Neutrophil (primary cell): ENCODE data around the gene HSPG2.

Source experiments
- H3K27ac ChIP-seq: fragments of 200-600 bp; sonication (generic); 2 replicates; pipeline ENCODE4 v1.5.1; 2016; ENCODE audit warnings: mild to moderate bottlenecking, moderate library complexity
- H3K27me3 ChIP-seq: fragments of 200-600 bp; sonication (generic); 2 replicates; pipeline ENCODE4 v1.6.0; 2016; ENCODE audit warnings: mild to moderate bottlenecking
- H3K36me3 ChIP-seq: fragments of 200-600 bp; sonication (generic); 2 replicates; pipeline ENCODE4 v1.5.1; 2017
- H3K4me1 ChIP-seq, 2 experiments: fragments of 200-600 bp in 1 of 2; sonication (generic) in 1 of 2; 1 replicate in 1 of 2; 2 replicates in 1 of 2; pipeline versions ENCODE4 v1.5.1 to v1.6.1; 2013 to 2016; ENCODE audit warnings: low read depth in 1 of 2, low read length in 1 of 2, mild to moderate bottlenecking in 1 of 2, moderate library complexity in 1 of 2; ENCODE audit not compliant: control insufficient read depth in 1 of 2, insufficient read depth in 1 of 2
- H3K4me3 ChIP-seq, 2 experiments: fragments of 200-600 bp in 1 of 2; sonication (generic) in 1 of 2; 1 replicate in 1 of 2; 2 replicates in 1 of 2; pipeline ENCODE4 v1.5.1; 2013 to 2016; ENCODE audit warnings: low read depth in 1 of 2, low read length in 1 of 2, mild to moderate bottlenecking in 1 of 2, moderate library complexity in 1 of 2
- H3K9me3 ChIP-seq: fragments of 200-600 bp; sonication (generic); 2 replicates; pipeline ENCODE4 v1.5.1; 2016
- CTCF ChIP-seq: fragments of 200-600 bp; sonication (generic); IDR thresholded peaks from 2 replicates; pipeline ENCODE4 v1.5.1; 2016; ENCODE audit warnings: antibody characterized with exemption

Gene HSPG2

DNA sequence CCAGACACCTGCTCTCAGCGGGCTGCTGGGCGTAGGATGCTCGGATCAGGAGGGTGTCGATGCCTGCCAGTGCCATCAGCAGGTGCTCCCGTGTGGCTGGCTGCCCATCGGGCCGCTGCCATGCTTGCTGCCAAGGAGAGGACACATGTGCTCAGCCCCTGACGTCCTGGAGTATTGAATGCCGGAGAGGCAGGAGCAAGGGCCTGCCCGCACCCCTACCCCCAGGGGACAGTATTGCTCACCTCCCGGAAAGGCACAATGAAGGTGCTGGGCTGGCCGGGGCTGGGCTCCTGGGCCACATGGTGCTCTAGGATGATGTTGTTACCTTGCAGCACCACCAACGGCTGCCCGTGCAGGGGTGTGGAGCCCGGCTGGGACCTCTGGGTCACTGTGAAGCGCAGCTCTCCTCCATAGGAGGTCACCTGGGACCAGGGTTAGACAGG is 61.5 kb downstream of the HSPG2 start:
- H3K4me1 ChIP-seq = no peaks in the 10 kb centered on the region
- H3K36me3 ChIP-seq = no peaks in the 10 kb centered on the region
- no peak for TF ChIP-seq CTCF
- H3K9me3 ChIP-seq = no peaks in the 10 kb centered on the region
- no peaks in the 10 kb centered on the region for H3K27me3 ChIP-seq
- H3K4me3 ChIP-seq = no peak overlapping the region
- no peak overlapping the region for H3K27ac ChIP-seq

GRCh38 chr1:21874778-21875547 is 62.1 kb downstream of the HSPG2 start:
- Histone ChIP-seq H3K36me3 (no peaks in the 10 kb centered on the region), H3K4me1 (no peaks in the 10 kb centered on the region), H3K27me3 (no peaks in the 10 kb centered on the region), H3K9me3 (no peaks in the 10 kb centered on the region), H3K27ac (no peak overlapping the region), H3K4me3 (no peak overlapping the region)
- no peak for TF ChIP-seq CTCF

DNA sequence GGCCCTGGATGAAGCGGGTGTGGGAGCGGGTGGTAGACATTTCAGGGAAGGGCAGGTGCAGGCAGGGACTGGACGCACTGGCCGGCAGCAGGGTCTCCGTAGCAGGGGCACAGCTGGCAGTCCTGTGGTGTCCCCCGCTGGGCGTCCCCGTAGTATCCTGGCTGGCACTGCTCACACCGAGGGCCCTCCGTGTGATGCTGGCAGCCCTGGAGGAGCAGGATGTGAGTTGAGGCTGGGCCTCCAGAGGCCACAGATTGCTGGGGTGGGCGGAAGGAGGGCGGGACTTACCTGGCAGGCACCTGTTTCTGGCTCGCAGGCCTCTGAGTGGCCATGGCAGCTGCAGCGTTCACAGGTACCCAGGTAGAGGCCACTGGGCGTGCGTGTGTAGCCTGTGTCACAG is 62.8 kb downstream of the HSPG2 start:
- no peak overlapping the region for H3K4me3 ChIP-seq
- no peaks in the 10 kb centered on the region for H3K36me3 ChIP-seq
- no peak for TF ChIP-seq CTCF
- H3K4me1 ChIP-seq = no peaks in the 10 kb centered on the region
- no peaks in the 10 kb centered on the region for H3K9me3 ChIP-seq
- no peak overlapping the region for H3K27ac ChIP-seq
- H3K27me3 ChIP-seq = no peaks in the 10 kb centered on the region

DNA sequence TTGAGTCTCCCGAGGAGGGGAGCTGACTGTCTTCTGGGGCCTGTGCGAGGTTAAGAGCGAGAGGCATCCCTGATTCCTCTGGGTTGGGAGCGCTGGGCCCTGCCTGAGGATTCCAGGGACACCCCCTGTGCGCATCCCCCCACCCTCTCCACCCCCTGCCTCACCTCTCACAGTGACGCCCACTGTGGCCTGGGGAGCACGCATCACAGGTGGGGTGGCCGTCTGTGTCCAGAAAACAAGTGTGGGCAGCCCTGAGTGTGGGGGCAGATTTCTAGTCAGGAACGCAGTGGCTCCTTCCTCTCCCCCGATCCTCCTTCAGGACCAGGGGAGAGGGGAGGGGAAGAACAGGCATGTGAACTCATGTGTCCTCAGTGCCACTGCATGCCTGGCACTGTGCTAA is 63.3 kb downstream of the HSPG2 start:
- H3K36me3 ChIP-seq = no peaks in the 10 kb centered on the region
- no peak overlapping the region for H3K27ac ChIP-seq
- no peak overlapping the region for H3K4me3 ChIP-seq
- no peaks in the 10 kb centered on the region for H3K4me1 ChIP-seq
- no peaks in the 10 kb centered on the region for H3K27me3 ChIP-seq
- no peaks in the 10 kb centered on the region for H3K9me3 ChIP-seq
- no peak for TF ChIP-seq CTCF

GRCh38 chr1:21873174-21873573 is 63.9 kb downstream of the HSPG2 start:
- H3K36me3 ChIP-seq = no peaks in the 10 kb centered on the region
- H3K9me3 ChIP-seq = no peaks in the 10 kb centered on the region
- no peak for TF ChIP-seq CTCF
- H3K27ac ChIP-seq = no peak overlapping the region
- H3K27me3 ChIP-seq = no peaks in the 10 kb centered on the region
- H3K4me3 ChIP-seq = no peak overlapping the region
- H3K4me1 ChIP-seq = no peaks in the 10 kb centered on the region
